Right hindlimb (tissue), 1 donor: Measurements from ENCODE around the gene ZFP57.
A peak's percentile ranks its signal among the peaks of the same experiment; 100 is the strongest.
"Not testable (repeated sequence)": the region's sequence is repeated elsewhere in the genome, so short reads cannot be mapped to it uniquely, and the experiment has no call there.

ENCODE experiments used
- DNase-seq: peaks from one replicate; pipeline ENCODE4 v3.0.0-alpha.2; 2018

Gene ZFP57

GRCh38 chr6:29694637-29695036, 13.7 kb upstream of the ZFP57 start:
- DNase-seq: no peak

- DNase-seq: no peak
Observed at GRCh38 chr6:29685718-29686326, 4.9 kb upstream of the ZFP57 start.

GRCh38 chr6:29681811-29682210, 859 bp upstream of the ZFP57 start:
- no peak for DNase-seq

- no peak for DNase-seq
Observed at GRCh38 chr6:29680416-29680815, 536 bp downstream of the ZFP57 start.

GRCh38 chr6:29679962-29680361, 990 bp downstream of the ZFP57 start:
- DNase-seq: no peak

GRCh38 chr6:29678114-29678513, 2.8 kb downstream of the ZFP57 start:
- no peak for DNase-seq

GRCh38 chr6:29676981-29677601, 3.9 kb downstream of the ZFP57 start:
- no peak for DNase-seq

- DNase-seq: no peak
Observed at GRCh38 chr6:29675561-29675960, 5.4 kb downstream of the ZFP57 start.

GRCh38 chr6:29674008-29674407, 6.9 kb downstream of the ZFP57 start:
- DNase-seq: no peak

- DNase-seq: no peak
Observed at GRCh38 chr6:29673161-29673560, 7.8 kb downstream of the ZFP57 start.

GRCh38 chr6:29672116-29672515, 8.8 kb downstream of the ZFP57 start:
- DNase-seq: not testable (repeated sequence)

- DNase-seq: no peak
Observed at GRCh38 chr6:29671026-29671425, 9.9 kb downstream of the ZFP57 start.

- no peak for DNase-seq
Observed at GRCh38 chr6:29667158-29667557, 13.8 kb downstream of the ZFP57 start.

- DNase-seq: no peak
Observed at GRCh38 chr6:29666826-29667130, 14.2 kb downstream of the ZFP57 start.

- DNase-seq: no peak
Observed at GRCh38 chr6:29665942-29666825, 14.8 kb downstream of the ZFP57 start.

GRCh38 chr6:29663300-29664042, 17.5 kb downstream of the ZFP57 start:
- DNase-seq: no peak

- not testable (repeated sequence) for DNase-seq
Observed at GRCh38 chr6:29661502-29662141, 19.3 kb downstream of the ZFP57 start.

- no peak for DNase-seq
Observed at GRCh38 chr6:29661071-29661470, 19.9 kb downstream of the ZFP57 start.

- no peak for DNase-seq
Observed at GRCh38 chr6:29656798-29657197, 24.2 kb downstream of the ZFP57 start, which contains the start of gene MOG. TSS of gene MOG (plus strand) at chr6:29657092. CDS start at chr6:29657210, 118 bp downstream.

- DNase-seq: no peak
Observed at GRCh38 chr6:29656157-29656556, 24.8 kb downstream of the ZFP57 start.

GRCh38 chr6:29655658-29656057, 25.3 kb downstream of the ZFP57 start:
- no peak for DNase-seq

GRCh38 chr6:29653452-29654038, 27.4 kb downstream of the ZFP57 start:
- peak; percentile 29 for DNase-seq
